GM19023 (cell line): ENCODE results near the gene SEPTIN8.

Experiments
- ATAC-seq: cut with Tn5 transposase; IDR thresholded peaks from one replicate; pipeline ENCODE4 v1.9.1; 2021; ENCODE audit warnings: mild to moderate bottlenecking, moderate library complexity; ENCODE audit not compliant: unreplicated experiment

SEPTIN8 gene

GRCh38 chr5:132785365-132785764, 8.3 kb upstream of the SEPTIN8 start:
- no peak for ATAC-seq

GRCh38 chr5:132782101-132782500, 5.1 kb upstream of the SEPTIN8 start:
- no peak for ATAC-seq

GRCh38 chr5:132781029-132781428, 4.0 kb upstream of the SEPTIN8 start:
- ATAC-seq: no peak

- no peak for ATAC-seq
Measured at GRCh38 chr5:132780577-132780976, 3.5 kb upstream of the SEPTIN8 start.

- ATAC-seq: no peak
Measured at GRCh38 chr5:132779961-132780360, 2.9 kb upstream of the SEPTIN8 start.

GRCh38 chr5:132778856-132779255, 1.8 kb upstream of the SEPTIN8 start:
- ATAC-seq: no peak

GRCh38 chr5:132778129-132778528, 1.1 kb upstream of the SEPTIN8 start:
- ATAC-seq: no peak

GRCh38 chr5:132776938-132777208, 166 bp downstream of the SEPTIN8 start:
- no peak for ATAC-seq

GRCh38 chr5:132776131-132776937, 705 bp downstream of the SEPTIN8 start:
- ATAC-seq: peak; percentile 14

DNA sequence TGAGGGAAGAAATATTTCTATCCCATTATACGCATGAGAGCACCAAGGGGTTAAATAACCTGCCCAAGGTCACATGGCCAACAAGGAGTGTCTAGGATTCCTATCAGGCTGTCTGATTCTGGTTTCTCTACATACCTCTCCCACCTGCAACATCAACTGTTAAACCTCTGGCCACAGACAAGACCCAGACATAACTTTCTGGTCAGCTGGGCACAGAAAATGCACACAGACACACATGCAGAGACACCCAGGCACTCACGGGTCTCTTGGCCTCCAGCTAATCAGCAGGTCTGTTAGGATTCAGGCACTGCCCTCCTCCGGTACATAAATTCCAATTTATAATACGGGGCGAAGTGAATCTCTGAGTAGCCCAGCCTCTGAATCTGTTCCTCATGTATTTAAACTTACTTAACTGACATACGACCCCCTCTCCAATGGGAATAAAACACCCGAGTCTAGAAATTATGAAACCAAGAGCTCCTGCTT, 1.5 kb downstream of the SEPTIN8 start:
- no peak for ATAC-seq

DNA sequence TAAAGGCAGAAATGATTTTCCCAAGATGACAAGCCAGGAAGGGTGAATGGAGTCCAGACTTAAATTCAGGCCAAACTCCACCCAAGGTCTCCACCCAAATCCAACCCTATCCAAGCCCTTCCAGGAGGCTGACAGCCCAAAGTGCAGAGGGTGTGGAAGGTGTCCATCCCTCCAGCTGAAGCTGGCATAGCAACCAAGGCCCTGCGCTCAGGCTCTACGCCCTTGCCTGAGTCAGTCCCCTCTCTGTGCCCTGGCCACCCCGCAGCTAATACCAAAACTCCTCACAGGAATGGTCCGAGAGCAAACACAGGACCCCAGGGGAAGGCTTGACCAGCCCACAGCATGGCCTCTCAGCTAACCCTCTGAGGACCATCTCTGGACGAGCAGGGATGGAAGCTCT, 2.1 kb downstream of the SEPTIN8 start:
- no peak for ATAC-seq

- no peak for ATAC-seq
Measured at GRCh38 chr5:132774406-132774805, 2.6 kb downstream of the SEPTIN8 start.

DNA sequence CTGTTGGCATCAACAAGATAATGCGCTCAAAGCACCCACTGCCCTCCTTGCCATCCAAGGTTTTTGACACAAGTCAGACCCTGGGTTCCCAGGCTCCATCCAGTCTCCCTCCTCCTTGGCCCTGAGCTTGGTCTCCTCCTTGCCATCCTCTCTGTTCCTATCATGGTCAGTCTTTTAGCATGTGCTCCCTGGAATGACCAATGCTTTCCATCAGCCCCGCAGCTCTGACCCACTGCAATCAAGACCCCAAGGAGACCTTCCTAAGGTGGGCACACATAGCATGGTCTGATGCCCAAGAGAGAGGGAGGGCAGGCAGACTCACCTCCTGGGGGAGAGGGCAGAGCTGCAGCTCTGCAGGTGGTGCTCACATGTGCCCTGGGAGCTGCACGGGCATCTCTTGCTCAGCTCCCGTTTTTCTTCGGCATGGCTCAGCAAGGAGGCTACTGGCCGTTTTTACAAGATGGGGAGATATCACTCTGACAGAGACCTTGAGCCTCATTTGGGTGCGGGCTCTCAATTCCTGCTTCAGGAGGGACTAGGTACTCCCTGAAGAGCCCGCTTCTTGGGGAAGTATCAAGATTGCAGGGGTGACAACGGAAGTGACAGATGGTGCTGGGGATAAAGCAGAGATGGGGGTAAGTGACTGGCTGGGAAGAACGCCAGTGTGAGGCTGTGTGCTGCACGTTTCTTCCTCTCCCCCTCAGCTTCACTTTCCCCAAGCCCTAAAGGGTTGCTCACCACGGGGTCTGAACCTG, 3.3 kb downstream of the SEPTIN8 start:
- ATAC-seq: no peak

DNA sequence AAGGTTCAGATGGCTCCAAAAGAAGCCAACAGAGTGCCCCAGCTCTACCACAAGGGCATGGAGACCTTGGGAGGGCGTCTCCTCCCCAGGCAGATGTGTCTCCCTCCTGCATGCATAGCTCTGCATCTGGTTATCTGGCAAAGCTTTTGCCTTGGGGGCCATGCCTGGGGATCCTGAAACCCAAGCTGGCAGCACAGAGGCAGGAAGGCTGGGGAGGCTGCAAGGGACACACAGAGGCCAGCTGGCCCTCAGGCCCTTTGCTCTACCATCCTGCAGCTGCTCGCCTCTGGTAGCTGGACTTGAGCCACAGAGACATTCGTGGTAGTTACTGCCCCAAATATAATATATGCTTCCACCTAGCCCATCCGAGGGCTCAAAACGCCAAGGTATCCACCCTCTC, 3.9 kb downstream of the SEPTIN8 start:
- no peak for ATAC-seq

GRCh38 chr5:132772291-132773070, 4.6 kb downstream of the SEPTIN8 start:
- ATAC-seq: no peak

GRCh38 chr5:132771503-132771998, 5.5 kb downstream of the SEPTIN8 start:
- no peak for ATAC-seq

DNA sequence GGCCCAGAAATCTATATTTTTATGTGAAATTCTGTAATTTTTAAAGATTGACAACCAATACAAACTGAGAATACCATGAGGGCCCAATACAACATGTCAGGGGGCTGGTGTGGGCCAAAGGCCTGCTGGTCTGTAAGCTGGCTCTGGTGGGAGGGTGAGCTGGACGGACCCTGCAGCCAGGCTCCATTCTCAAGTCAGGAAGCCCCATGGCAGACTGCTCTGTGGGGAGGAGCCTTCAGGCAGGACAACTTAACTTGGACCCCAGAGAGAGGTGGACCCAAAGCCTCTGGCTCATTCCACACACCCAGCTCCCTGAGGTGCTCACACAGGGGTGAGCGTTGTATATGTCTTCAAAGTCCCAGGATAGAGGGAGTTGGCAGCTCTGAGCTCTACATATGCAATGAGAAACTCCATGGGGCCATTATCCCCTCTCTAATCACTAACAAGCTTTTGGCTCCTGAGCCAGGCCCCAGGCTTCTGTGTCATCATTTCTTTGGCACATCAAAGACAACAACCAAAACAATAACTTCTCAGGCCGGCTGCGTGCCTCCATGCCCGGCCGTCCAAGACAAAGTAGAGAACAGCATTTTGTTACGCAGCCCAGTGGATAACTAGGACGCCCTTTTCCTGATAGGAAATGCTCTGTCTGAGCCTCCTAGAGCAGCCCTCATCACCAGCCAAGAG, 6.4 kb downstream of the SEPTIN8 start:
- ATAC-seq: no peak

- no peak for ATAC-seq
Measured at GRCh38 chr5:132768485-132768868, 8.6 kb downstream of the SEPTIN8 start.

DNA sequence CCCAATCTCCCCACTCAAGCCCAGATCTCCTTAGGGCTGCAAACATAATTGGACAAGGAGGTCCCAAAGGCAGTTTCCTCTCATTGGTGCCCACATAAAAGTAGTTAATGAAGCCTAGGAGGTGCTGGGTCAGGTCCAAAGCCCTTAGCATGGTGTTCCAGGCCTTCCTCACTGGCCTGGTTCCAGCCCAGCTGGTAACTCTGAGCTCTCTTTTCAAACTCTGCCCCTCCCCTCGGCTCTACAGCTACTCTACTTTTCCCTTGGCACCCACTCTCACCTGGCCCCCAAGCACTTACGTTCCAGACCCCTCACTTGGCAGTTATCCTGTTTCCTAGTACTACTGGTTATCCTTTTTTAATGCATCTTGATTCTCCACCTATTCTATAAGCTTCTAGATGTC, 9.9 kb downstream of the SEPTIN8 start:
- no peak for ATAC-seq

- ATAC-seq: no peak
Measured at GRCh38 chr5:132766806-132767055, 10.3 kb downstream of the SEPTIN8 start.
